ENCODE results near the gene NBPF1.
"Not testable (repeated sequence)": the region's sequence is repeated elsewhere in the genome, so short reads cannot be mapped to it uniquely, and the experiment has no call there.

Gene NBPF1

GRCh38 chr1:16605532-16606505, 7.5 kb downstream of the NBPF1 start:
- DNase-seq = no peak

DNA sequence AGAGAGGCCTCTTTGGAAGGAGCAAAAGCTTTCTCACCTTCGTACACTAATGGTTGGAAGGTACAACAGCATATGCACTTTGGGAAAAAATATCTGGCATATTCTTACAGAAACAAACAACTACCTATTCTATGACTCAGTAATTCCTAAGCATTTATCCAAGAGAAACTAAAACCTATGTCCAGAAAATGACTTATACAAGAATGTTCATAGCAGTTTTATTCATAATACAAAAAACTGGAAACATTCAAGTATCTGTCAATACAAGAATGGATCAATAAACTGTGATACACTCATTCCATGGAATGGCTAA, 8.2 kb downstream of the NBPF1 start:
- no peak for DNase-seq

GRCh38 chr1:16604514-16605212, 8.7 kb downstream of the NBPF1 start:
- not testable (repeated sequence) for DNase-seq

GRCh38 chr1:16603623-16604022, 9.7 kb downstream of the NBPF1 start:
- not testable (repeated sequence) for DNase-seq

GRCh38 chr1:16602336-16603011, 10.9 kb downstream of the NBPF1 start:
- not testable (repeated sequence) for DNase-seq

- not testable (repeated sequence) for DNase-seq
Observed at GRCh38 chr1:16600855-16601786, 12.2 kb downstream of the NBPF1 start.

DNA sequence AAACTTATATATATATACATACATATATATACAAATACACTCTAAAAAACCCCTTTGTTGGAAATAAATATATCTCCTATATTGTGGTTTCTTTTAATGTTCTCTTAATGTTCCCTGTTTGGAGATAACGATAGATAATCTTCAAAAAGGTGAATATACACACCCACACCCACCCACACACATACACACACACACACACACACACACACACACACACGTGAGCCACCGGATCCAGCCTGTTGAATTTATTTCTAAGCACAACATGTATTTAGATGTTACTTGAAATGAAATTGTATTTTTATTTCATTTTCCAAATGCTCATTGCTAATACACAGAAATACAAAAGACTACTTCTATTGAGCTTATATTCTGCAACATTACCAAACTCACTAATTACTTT, 14.0 kb downstream of the NBPF1 start:
- DNase-seq = not testable (repeated sequence)

DNA sequence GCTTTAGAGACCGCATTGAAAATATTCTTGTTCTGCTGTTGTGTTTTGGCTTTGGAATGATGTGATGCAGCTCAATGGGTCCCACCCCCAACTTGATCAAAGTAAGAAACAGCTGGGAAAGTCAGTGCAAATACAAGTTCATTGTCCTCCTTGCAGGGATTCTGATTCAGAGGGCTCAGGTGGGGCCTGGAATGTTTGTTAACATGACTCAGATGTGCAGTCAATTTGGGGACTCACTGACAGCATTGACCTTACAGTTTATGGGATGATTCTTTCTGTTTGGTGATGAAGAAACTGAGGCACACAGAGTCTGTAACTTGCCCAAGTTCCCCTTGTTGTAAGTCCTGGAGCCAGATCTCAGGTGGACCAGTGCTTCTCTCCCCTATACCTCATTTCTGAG, 18.1 kb downstream of the NBPF1 start:
- not testable (repeated sequence) for DNase-seq

DNA sequence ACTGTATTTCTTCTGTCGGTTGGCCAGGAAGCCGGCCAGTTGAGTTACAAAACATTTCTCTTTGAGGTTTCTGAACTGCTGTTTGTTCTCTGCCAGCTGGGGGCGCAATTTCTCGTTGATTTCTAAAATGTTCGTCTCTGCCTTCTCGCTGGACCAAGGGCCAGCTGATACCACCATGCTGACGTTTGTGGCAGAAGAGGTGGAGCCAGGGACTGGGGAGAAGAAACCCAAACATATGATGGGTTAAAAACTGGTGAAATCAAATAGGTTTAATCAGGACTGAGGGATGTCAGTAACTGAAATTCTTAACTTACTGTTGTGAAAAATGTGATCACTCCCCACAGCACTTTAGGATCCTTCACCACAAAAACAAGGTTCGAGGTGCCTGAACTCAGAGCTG, 21.5 kb downstream of the NBPF1 start:
- not testable (repeated sequence) for DNase-seq

DNA sequence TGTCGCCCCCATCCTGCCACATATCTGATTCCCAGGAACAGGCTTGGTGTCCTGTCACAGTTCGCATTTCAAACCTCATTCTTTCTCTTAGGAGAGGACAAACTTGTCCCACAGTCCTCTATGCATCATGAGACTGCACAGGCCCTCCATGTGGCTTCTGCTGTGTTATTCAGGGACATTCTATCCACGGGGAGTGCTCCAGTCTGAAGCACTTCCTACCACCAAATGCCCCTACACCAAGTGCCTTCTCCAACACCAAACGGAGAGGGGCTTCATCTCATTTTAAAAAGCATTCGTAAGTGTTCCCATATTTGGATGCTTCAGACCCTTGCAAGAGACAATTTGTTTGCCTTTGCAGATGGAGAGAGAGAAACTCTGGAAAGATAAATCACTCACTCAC, 25.3 kb downstream of the NBPF1 start:
- DNase-seq = not testable (repeated sequence)

DNA sequence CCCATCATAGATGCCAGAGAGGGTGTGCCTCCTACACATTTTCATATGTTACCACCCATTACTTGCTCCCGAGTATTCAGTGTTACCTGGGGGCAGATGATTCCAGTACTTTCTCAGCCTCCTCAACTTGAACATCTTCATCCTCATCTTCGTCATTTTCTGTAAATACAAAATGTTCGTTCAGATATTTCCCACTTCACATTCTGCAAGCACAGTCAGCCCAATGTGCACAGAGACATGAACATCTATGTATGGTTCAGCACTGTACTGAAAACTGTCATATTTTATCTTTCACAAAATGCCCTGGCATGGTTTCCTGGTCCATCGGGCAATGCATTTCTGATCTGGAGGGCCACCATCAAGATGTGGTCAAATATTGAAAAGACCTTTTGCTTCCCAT, 25.7 kb downstream of the NBPF1 start:
- not testable (repeated sequence) for DNase-seq

- not testable (repeated sequence) for DNase-seq
Observed at GRCh38 chr1:16565324-16565723, 48.0 kb downstream of the NBPF1 start.

GRCh38 chr1:16561035-16561434, 52.3 kb downstream of the NBPF1 start:
- DNase-seq = not testable (repeated sequence)

GRCh38 chr1:16560498-16560897, 52.9 kb downstream of the NBPF1 start:
- DNase-seq = not testable (repeated sequence)

GRCh38 chr1:16559688-16560087, 53.7 kb downstream of the NBPF1 start:
- not testable (repeated sequence) for DNase-seq

DNA sequence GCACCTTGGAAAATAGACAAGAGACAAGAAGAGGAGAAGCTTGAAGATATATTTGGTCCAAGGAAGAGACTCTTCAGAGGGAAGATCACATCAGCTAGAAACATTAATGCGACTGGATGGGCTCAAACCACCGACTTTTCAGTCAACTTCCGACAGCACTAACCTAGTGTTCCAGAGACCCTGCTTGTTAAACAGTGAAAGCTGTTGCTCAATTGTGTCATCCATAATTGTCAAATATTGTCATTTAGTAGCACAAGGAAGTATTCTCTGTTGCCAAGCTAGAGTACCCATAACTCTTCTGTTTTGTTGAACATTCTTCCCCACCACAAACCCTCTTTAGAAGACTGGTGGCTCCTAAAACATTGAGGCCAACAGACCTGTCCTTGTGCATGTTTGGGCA, 56.3 kb downstream of the NBPF1 start:
- DNase-seq = not testable (repeated sequence)

GRCh38 chr1:16553244-16553643, 60.1 kb downstream of the NBPF1 start:
- DNase-seq = not testable (repeated sequence)

- DNase-seq = not testable (repeated sequence)
Observed at GRCh38 chr1:16550212-16550918, 63.0 kb downstream of the NBPF1 start.

- not testable (repeated sequence) for DNase-seq
Observed at GRCh38 chr1:16549545-16549944, 63.8 kb downstream of the NBPF1 start.

- not testable (repeated sequence) for DNase-seq
Observed at GRCh38 chr1:16547502-16548241, 65.7 kb downstream of the NBPF1 start.

All from fibroblast of skin of abdomen (primary cell).